ENCODE measurements around the gene PRSS48. TPM values are rescaled to one million over a fixed set of nuclear protein-coding genes. Genes with fewer than 3 reads are reported as not detected.

Gene PRSS48
- total RNA-seq, 1 experiment from 2014 or later: not detected

DNA sequence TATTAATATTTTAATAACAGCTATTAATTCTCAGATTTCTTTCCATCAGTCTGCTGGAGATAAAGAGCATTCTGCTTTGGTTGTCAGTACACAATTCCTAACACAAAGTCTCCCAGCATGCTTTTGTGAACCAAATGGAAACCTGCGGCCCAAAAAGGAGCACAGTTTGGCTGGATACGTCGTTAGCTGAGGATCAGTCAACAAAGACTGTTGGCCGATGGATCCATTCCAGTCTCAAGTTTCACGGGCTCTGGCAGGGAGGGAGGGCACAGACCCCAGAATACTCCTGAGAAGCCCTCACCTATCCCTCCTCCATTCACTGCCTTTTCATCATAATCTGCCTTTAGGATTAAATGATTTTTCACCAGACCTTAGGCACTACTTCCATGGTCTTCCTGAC lies 26.3 kb upstream of the PRSS48 start:
- Histone ChIP-seq H3K27ac (ENCODE audit: low read depth, low read length) (no peak overlapping the region), H2AFZ (ENCODE audit: low read depth, low read length, poor library complexity, severe bottlenecking) (no peak overlapping the region), H3K4me1 (ENCODE audit: control insufficient read depth in 1 of 2, insufficient read depth in 2 of 2, low read length in 2 of 2) (no peaks in the 10 kb centered on the region), H3K9ac (ENCODE audit: low read length) (no peak overlapping the region), H3K36me3 (ENCODE audit: control insufficient read depth in 1 of 2, insufficient read depth in 2 of 2, low read length in 2 of 2) (no peaks in the 10 kb centered on the region), H3K4me3 (replicated peaks in 1 of 2; ENCODE audit: low read depth in 1 of 2, low read length in 2 of 2) (no peak overlapping the region), H3K79me2 (ENCODE audit: insufficient read depth, low read length) (0 out of 2 replicates have a peak, but pooled peaks cover 4% of the 10 kb centered on the region), H3K4me2 (ENCODE audit: low read length) (no peak overlapping the region), H3K9me2 (ENCODE audit: insufficient read depth) (no peaks in the 10 kb centered on the region), H3K27me3 (ENCODE audit: insufficient read depth, low read length) (no peaks in the 10 kb centered on the region), H3K9me3 (ENCODE audit: control insufficient read depth in 1 of 2, insufficient read depth in 1 of 2, low read depth in 1 of 2, low read length in 2 of 2) (no peaks in the 10 kb centered on the region), H4K20me1 (ENCODE audit: insufficient read depth) (no peaks in the 10 kb centered on the region)
- ATAC-seq (no peak), DNase-seq (ENCODE audit: low read depth, low spot score) (no peak)
- ChIA-PET POLR2A (no interaction called here), RAD21 (ENCODE audit: low non-redundant PET in 1 of 2, low total read pairs in 2 of 2, uncharacterized antibody in 2 of 2, unreplicated experiment in 2 of 2) (no interaction called here), CTCF (no interaction called here)
- no peak for TF ChIP-seq ZBTB33 (IDR thresholded peaks at IDR 0.05; ENCODE audit: extremely low read depth, insufficient replicate concordance, low read length)
- TF ChIP-seq, protein P1, sequence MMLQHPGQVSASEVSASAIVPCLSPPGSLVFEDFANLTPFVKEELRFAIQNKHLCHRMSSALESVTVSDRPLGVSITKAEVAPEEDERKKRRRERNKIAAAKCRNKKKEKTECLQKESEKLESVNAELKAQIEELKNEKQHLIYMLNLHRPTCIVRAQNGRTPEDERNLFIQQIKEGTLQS (IDR thresholded peaks at IDR 0.05): no peak
- no peak for TF ChIP-seq POLR2AphosphoS5 (IDR thresholded peaks at IDR 0.05; ENCODE audit: low read depth, low read length)
- TF ChIP-seq EZH2phosphoT487 (IDR thresholded peaks at IDR 0.05; ENCODE audit: borderline replicate concordance): no peak
- TF ChIP-seq YY1 (IDR thresholded peaks at IDR 0.05; ENCODE audit: extremely low read depth, insufficient replicate concordance, low read depth, low read length): no peak
- no peak for TF ChIP-seq EZH2 (IDR thresholded peaks at IDR 0.05)
- no peak for TF ChIP-seq TCF7L2 (IDR thresholded peaks at IDR 0.05; ENCODE audit: borderline replicate concordance, extremely low read depth, insufficient read depth, insufficient read length)
- no peak for TF ChIP-seq SP1 (IDR thresholded peaks at IDR 0.05; ENCODE audit: low read depth)
- intact Hi-C loops (cut with micrococcal nuclease): no loop called here
- BruUV-seq (replicated peaks): no TSS peak
